Stimulated activated CD8-positive, alpha-beta memory T cell treated with anti-CD3 and anti-CD28 coated beads, Interleukin-4, amount 100 ng/mL, for 48 hours (primary cell): ENCODE results near the gene MORC2.

Experiments
- DNase-seq: peaks from one replicate; pipeline ENCODE4 v3.0.0-alpha.2; 2020

MORC2 gene

GRCh38 chr22:30885001-30885366, 83.6 kb downstream of the MORC2 start:
- no peak for DNase-seq

DNA sequence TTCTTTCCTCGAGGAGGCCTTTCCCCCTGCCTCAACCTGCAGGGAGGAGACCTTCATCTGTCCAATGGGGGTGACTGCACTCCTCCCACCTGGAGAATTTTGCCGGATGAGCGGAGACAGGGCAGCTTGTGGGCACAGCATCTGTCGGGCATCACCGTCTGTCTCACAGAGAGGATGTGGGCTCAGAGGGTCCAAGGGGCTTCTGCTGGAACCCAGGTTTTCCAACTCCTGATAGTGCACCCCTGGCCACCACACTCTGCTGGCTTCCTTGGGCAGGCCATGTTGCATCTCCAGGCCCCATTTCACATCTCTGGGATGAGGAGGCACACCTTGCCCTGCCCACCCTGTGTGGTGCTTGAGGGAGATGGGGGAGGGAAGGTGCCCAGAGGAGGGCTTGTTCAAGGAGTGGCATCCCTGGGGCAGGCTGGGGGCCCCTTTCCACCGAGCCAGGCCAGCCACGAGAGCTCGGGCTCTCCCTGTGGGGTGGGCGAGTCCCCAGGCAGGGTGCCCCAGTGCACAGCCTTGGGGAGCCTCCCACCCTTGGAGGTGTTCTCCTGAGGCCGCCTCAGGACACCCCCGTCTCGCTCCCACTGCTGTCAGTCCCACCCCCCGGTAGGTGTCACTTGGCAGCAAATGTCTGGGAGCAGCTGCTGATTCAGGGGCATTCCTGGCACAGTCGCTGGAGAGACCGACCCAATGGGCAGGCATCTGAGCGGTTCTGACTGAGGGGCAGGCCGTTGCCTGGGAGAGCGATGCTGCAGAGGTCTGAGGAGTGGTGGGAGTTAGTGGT, 84.2 kb downstream of the MORC2 start:
- no peak for DNase-seq

- no peak for DNase-seq
Measured at GRCh38 chr22:30883586-30884145, 84.9 kb downstream of the MORC2 start.

DNA sequence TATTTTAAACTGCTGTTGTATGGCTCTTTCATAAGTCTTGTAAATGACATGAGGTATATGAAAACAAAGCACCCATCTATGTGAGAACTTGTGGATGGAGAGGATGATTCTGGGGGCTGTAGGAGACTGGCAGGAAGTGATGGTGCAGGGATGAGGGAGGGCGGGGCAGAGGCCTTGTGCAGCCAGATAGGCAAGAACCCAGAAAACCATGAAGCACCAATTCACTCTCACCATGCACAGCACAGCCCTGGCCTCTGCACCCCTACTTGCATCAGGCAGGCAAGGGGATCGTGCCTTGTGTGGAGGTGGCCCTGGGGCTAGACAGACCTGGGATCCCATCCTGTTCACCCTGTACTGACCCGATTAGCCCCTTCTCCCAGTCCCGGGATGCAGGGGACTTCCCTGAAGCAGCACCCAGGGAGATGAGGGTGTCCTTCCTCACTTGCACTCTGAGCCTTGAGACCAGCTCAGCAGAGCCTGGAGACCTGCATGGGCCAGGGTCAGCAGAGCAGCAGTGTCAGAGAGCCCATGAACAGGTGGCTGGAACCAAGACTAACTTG, 85.5 kb downstream of the MORC2 start:
- no peak for DNase-seq

GRCh38 chr22:30882184-30882717, 86.3 kb downstream of the MORC2 start:
- DNase-seq = no peak

DNA sequence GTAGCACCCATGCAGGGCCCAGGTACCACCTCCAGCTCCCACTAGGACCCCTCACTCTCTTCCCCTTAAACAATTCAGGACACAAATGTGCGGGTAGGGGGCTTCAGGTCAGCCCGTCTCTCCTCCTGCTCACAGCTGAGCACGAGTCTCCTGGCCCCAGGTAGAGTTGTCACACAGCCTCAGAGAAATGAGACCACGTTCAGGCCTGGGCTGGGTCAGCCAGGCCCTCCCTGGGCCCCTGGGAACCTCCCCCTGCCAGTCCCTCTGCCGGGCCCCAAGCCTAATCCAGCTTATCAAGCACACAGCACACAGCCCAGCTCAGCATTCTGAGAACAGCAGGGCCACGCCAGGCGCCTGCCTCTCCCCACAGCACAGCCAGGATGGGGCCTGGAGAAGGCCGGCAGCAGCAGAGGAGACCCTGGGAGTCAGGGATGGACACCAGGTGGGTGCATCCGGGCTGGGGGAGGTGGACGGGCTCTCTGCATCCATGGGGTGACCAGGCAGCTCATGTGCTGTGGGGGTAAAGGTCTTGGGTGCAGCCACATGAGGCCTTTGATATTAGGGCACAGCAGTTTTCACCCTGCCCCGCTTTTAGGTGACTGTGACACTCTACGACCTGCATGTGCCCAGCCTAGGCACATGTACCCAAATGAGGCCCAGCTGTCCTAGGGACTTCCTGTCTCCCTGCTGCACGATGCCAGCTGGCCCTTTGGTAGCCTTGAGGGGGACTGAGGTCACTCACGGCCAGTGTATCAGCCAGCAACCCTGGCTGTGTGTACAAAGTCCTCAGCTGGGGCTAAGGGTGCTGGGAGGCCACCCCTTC, 87.0 kb downstream of the MORC2 start:
- no peak for DNase-seq

DNA sequence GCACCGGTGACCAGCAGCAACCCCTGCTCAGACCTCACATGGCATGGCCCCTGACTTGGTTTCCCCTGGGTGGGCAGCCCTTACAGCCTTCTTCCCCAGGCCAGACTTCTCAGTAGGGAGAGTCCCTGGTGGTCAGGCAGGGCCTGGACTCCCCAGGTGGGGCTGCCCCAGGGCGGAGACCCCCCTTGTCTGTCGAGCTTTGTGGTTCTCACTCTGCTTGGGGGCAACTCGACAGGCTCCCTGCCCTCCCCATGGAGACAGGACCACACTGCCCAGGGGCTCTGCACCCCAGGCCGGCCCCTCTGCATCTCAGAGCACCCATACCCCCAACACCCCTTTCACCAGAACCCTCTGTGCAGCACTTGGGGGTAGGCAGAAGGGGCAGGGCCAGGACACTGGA, 87.7 kb downstream of the MORC2 start:
- DNase-seq = no peak

GRCh38 chr22:30880181-30880601, 88.4 kb downstream of the MORC2 start:
- no peak for DNase-seq

DNA sequence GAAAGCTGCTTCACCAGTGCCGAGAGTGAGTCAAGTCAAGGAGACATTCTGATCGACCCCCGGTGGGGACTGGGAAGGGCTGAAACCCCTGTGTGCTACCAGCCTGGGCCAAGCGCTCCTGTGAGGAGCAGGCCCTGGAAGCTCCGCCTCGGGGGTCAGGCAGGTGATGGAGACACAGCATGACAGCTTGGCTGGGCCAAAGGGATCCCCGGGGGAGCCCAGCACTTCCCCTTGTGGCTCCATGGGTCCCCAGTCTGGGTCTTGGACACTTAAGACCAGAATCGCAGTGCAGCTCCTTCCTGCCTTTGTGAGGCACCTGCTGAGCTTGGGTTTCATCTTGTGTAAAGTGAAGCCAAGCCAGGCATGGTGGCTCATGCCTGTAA, 89.2 kb downstream of the MORC2 start:
- DNase-seq = no peak

GRCh38 chr22:30878516-30879414, 89.8 kb downstream of the MORC2 start:
- no peak for DNase-seq

DNA sequence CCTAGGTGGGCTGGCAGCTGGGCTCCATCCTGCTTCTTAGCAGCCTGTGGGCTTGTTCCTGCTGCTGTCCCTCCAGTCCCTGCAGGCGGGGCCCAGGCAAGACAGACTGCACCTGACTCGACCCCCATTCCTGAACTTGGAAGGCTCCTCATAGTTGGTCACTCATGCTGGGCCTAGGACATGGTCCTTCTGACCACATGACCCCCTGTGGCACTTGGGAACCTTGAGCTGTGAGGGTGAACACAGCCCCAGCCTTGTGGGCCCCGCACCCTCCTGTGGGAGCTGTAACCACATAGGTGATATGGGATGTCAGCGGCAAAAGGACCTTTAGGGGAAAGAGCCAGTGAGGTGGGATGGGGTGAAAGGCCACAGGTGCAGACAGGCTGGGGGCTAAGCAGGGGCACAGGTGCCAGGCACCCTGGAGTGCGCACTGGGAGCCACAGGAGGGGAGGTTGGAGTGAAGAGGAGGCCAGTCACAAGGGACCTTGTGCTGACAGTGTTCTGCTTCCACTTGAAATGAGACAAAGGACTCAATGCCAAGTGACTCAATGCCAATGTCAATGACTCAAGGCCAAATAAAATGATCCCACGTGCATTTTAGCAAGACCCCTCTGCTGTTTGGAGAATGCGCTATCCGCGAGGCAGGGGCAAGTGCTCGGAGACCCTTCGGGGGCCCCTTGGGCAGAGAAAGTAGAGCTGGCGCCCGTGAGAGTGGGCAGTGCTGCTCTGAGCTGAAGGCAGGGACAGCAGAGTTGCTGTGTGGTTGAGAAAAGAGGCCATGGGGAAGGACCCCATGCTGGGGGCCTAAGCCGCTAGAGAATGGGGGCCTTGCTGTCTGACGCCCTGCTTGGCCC, 90.7 kb downstream of the MORC2 start:
- no peak for DNase-seq

DNA sequence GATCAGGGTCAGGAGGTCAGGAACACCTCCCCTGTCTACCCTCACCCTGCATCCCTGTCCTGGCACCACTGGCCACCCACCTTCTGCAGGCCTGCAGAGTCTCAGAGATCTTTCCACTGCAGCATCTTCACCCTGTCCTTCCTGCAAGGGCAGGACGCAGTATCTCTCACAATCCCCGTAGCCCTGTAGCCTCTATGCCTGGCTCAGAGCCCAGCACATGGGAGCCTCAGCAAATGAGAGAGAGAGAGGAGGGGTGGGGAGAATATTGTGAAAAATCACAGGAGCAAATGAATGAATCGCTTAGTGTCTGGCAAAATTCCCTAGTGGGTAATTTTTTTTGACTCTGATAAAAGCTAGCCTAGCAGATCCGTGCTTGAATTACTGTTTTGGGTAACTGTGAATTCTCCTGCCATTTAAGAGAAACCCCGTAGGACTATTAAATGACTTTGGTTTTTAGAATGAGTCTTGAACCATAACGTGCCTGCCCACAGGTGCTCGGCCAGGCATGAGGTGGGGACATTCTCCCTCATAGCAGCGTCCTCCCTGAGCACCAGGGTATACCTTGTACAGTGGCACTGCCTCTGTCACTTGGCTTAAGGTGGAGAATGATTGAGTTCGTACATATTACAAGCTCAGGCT, 91.5 kb downstream of the MORC2 start:
- no peak for DNase-seq

GRCh38 chr22:30876221-30876751, 92.3 kb downstream of the MORC2 start:
- no peak for DNase-seq

DNA sequence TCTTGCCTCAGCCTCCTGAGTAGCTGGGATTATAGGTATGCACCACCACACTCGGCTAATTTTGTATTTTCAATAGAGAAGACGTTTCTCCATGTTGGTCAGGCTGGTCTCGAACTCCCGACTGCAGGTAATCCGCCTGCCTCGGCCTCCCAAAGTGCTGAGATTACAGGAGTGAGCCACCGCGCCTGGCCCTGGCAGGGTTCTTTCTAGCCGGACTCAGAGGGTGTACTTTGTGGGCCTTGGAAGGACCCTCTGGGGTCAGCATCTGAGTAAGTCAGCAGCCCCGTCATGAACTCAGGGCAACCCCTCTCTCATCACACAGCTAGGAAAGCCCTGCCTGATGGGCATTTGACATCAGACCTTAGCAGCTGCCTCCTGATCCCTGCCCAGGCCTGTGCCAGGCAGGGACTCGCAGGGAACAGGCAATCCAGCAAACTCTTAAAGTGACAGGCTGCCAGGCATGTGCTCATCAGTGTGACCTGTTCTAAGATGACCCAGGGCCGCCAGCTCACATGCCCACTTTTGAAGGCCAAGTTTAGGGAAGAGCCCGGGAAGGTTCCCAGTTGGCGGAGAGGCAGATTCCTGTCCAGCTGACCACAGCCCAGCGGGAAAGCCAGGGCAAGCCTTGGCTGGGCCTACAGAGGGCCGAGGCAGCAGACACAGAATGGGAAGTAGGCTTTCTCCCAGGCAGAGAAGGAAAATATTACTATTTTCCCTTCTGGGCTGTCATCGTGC, 92.9 kb downstream of the MORC2 start:
- no peak for DNase-seq
